GM10248 (cell line): ENCODE results near the gene RAD51D.

Experiments
- CTCF ChIA-PET: fragments of 300-600 bp; sonication (Branson Sonifier 250); formaldehyde crosslinking; extraction: SDS; loops from one replicate; lab custom pipeline; 2021; ENCODE audit warnings: antibody characterized with exemption; lab: Yijun Ruan, JAX
- POLR2A ChIA-PET: fragments of 350-650 bp; sonication (Branson Sonifier 250); formaldehyde crosslinking; extraction: SDS; loops from one replicate; lab custom pipeline; 2020; ENCODE audit warnings: antibody characterized with exemption; lab: Yijun Ruan, JAX
- DNase-seq: peaks from one replicate; pipeline ENCODE4 v3.0.0; 2012; ENCODE audit errors: extremely low spot score
- CTCF ChIP-seq: IDR thresholded peaks from 2 replicates; pipeline ENCODE4 v1.5.1; 2012; ENCODE audit warnings: mild to moderate bottlenecking, low read depth; ENCODE audit errors: extremely low read depth, missing control alignments, control extremely low read depth

RAD51D gene

GRCh38 chr17:35074711-35075707 is 44.7 kb downstream of the RAD51D start:
- DNase-seq: no peak
- TF ChIP-seq CTCF: no peak
- CTCF ChIA-PET: interaction anchor here (0.6 to 2.1 kb wide), 5 partner anchors 9 to 69 kb away, joined by 3 to 9 read pairs (median 4); no protein-coding TSS in a partner anchor
- POLR2A ChIA-PET: interaction anchor here (0.6 kb wide), 1 partner anchor 12 kb away, joined by 8 read pairs; the partner anchor contains the start of gene RFFL

- DNase-seq: no peak
- POLR2A ChIA-PET: interaction anchor here (0.6 kb wide), 1 partner anchor 11 kb away, joined by 8 read pairs; the partner anchor contains the start of gene RFFL
- no peak for TF ChIP-seq CTCF
- CTCF ChIA-PET: interaction anchor here (1.5 to 2.1 kb wide), 3 partner anchors 10 to 68 kb away, joined by 3 to 9 read pairs (median 9); no protein-coding TSS in a partner anchor
Observed at GRCh38 chr17:35073991-35074627, 45.6 kb downstream of the RAD51D start.

- no peak for DNase-seq
- POLR2A ChIA-PET: no interaction called here
Observed at GRCh38 chr17:35073183-35073790, 46.4 kb downstream of the RAD51D start.

GRCh38 chr17:35069311-35069710 is 50.3 kb downstream of the RAD51D start:
- CTCF ChIA-PET: interaction anchor here (0.8 to 2.3 kb wide), 8 partner anchors 9 to 88 kb away, joined by 3 to 10 read pairs (median 4); no protein-coding TSS in a partner anchor

More at GRCh38 chr17:35073183-35073790, 46.4 kb downstream of the RAD51D start:
- no peak for TF ChIP-seq CTCF
- CTCF ChIA-PET: interaction anchor here (0.9 to 3.5 kb wide), 2 partner anchors 10 to 17 kb away, joined by 3 to 11 read pairs; no protein-coding TSS in a partner anchor

GRCh38 chr17:35068249-35068648 is 51.4 kb downstream of the RAD51D start:
- ChIA-PET CTCF (interaction anchor here (0.8 to 2.3 kb wide), 7 partner anchors 8 to 87 kb away, joined by 3 to 10 read pairs (median 4); no protein-coding TSS in a partner anchor), POLR2A (no interaction called here)
- no peak for DNase-seq
- no peak for TF ChIP-seq CTCF

More at GRCh38 chr17:35069311-35069710, 50.3 kb downstream of the RAD51D start:
- no peak for TF ChIP-seq CTCF
- POLR2A ChIA-PET: no interaction called here
- DNase-seq: no peak
